HepG2 (cell line): ENCODE measurements around the gene ATP8B2. TPM values are rescaled to one million over a fixed set of nuclear protein-coding genes. Genes with fewer than 3 reads are reported as not detected.

Source experiments
- CHD2 ChIP-seq: IDR thresholded peaks from 2 replicates; pipeline ENCODE4 v1.6.1; 2011; ENCODE audit warnings: low read depth, low read length, improper control_type of control experiment
- CREB3 ChIP-seq: sonication (generic); formaldehyde crosslinking; IDR thresholded peaks from 2 replicates; pipeline ENCODE4 v1.5.0; 2020; ENCODE audit warnings: missing genetic modification reagents
- NKX3-1 ChIP-seq: sonication (generic); formaldehyde crosslinking; IDR thresholded peaks from 2 replicates; pipeline ENCODE4 v1.5.0; 2020; ENCODE audit warnings: missing genetic modification reagents
- NONO ChIP-seq, 2 experiments: fragments of 450-650 bp in 1 of 2; sonication (generic) in 1 of 2; formaldehyde crosslinking in 1 of 2; IDR thresholded peaks in 1 of 2; conservative IDR thresholded peaks in 1 of 2; 2 replicates each; pipeline versions ENCODE4 v1.6.1 to v1.8.0; 2017 to 2022; ENCODE audit warnings: mild to moderate bottlenecking in 1 of 2, missing genetic modification reagents in 1 of 2, moderate library complexity in 1 of 2
- RAD21 ChIP-seq: fragments of 450-650 bp; formaldehyde crosslinking; IDR thresholded peaks from 2 replicates; pipeline ENCODE4 v1.5.0; 2020; ENCODE audit warnings: mild to moderate bottlenecking
- RBM39 ChIP-seq: fragments of 200-400 bp; formaldehyde crosslinking; IDR thresholded peaks from one replicate; pipeline ENCODE4 v1.6.1; 2018; ENCODE audit warnings: antibody characterized with exemption, mild to moderate bottlenecking, low read depth, low read length; ENCODE audit not compliant: poor library complexity, severe bottlenecking
- SPEN ChIP-seq: sonication (generic); formaldehyde crosslinking; IDR thresholded peaks from 2 replicates; pipeline ENCODE4 v1.5.1; 2020; ENCODE audit warnings: low read depth, mild to moderate bottlenecking, missing genetic modification reagents
- ZNF230 ChIP-seq: sonication (generic); formaldehyde crosslinking; IDR thresholded peaks from 2 replicates; pipeline ENCODE4 v1.4.0; 2020; ENCODE audit warnings: mild to moderate bottlenecking, missing genetic modification reagents
- ZNF253 ChIP-seq: sonication (generic); formaldehyde crosslinking; IDR thresholded peaks from 2 replicates; pipeline ENCODE4 v1.8.0; 2022; ENCODE audit warnings: mild to moderate bottlenecking, missing genetic modification reagents, borderline replicate concordance
- ZNF652 ChIP-seq: IDR thresholded peaks from 2 replicates; pipeline ENCODE4 v1.6.1; 2016; ENCODE audit warnings: low read depth, borderline replicate concordance
- ZNF768 ChIP-seq: sonication (generic); formaldehyde crosslinking; IDR thresholded peaks from 2 replicates; pipeline ENCODE4 v1.4.0; 2020; ENCODE audit warnings: missing genetic modification reagents
- ZNF777 ChIP-seq: sonication (generic); formaldehyde crosslinking; IDR thresholded peaks from 2 replicates; pipeline ENCODE4 v1.4.0; 2020; ENCODE audit warnings: missing genetic modification reagents
- ZSCAN25 ChIP-seq: sonication (generic); formaldehyde crosslinking; IDR thresholded peaks from 2 replicates; pipeline ENCODE4 v1.8.0; 2022; ENCODE audit warnings: mild to moderate bottlenecking, missing genetic modification reagents
- polyA plus RNA-seq, 8 experiments: library from polyadenylated mRNA; depleted of rRNA in 3 of 8; stranded (reverse) in 7 of 8; unstranded in 1 of 8; fragments of >200 nt; fragmentation: Illumina TruSeq in 4 of 8; extraction: Trizol in 4 of 8; gene quantifications; 2 replicates each; pipeline versions ENCODE4 v1.2.1 to v1.2.3, GENCODE V29; 2011 to 2016; ENCODE audit warnings: low read depth in 4 of 8, missing spikeins in 1 of 8, mixed read lengths in 1 of 8; ENCODE audit not compliant: insufficient read depth in 1 of 8
- total RNA-seq, 5 experiments: library from RNA; depleted of rRNA; stranded (reverse); fragments of >200 nt; fragmentation: Illumina TruSeq; extraction: Trizol; gene quantifications; 2 replicates each; pipeline ENCODE4 v1.2.3, GENCODE V29; 2016; ENCODE audit warnings: low read depth in 1 of 5
- TF ChIP-seq, protein P1 (sequence below): sonication (generic); formaldehyde crosslinking; IDR thresholded peaks from 2 replicates; pipeline ENCODE4 v1.5.1; 2020; ENCODE audit warnings: mild to moderate bottlenecking, missing genetic modification reagents, moderate library complexity
- TF ChIP-seq, protein P2 (sequence below): sonication (generic); formaldehyde crosslinking; IDR thresholded peaks from 2 replicates; pipeline ENCODE4 v1.4.0; 2020; ENCODE audit warnings: mild to moderate bottlenecking, missing genetic modification reagents, borderline replicate concordance

The ATP8B2 gene
- total and polyA plus RNA-seq, 2 of the 13 experiments (the other 11 are each of a cell fraction or from before 2014, with no cell fraction given) = 20.4 to 39.3 TPM

- TF ChIP-seq, protein P1, sequence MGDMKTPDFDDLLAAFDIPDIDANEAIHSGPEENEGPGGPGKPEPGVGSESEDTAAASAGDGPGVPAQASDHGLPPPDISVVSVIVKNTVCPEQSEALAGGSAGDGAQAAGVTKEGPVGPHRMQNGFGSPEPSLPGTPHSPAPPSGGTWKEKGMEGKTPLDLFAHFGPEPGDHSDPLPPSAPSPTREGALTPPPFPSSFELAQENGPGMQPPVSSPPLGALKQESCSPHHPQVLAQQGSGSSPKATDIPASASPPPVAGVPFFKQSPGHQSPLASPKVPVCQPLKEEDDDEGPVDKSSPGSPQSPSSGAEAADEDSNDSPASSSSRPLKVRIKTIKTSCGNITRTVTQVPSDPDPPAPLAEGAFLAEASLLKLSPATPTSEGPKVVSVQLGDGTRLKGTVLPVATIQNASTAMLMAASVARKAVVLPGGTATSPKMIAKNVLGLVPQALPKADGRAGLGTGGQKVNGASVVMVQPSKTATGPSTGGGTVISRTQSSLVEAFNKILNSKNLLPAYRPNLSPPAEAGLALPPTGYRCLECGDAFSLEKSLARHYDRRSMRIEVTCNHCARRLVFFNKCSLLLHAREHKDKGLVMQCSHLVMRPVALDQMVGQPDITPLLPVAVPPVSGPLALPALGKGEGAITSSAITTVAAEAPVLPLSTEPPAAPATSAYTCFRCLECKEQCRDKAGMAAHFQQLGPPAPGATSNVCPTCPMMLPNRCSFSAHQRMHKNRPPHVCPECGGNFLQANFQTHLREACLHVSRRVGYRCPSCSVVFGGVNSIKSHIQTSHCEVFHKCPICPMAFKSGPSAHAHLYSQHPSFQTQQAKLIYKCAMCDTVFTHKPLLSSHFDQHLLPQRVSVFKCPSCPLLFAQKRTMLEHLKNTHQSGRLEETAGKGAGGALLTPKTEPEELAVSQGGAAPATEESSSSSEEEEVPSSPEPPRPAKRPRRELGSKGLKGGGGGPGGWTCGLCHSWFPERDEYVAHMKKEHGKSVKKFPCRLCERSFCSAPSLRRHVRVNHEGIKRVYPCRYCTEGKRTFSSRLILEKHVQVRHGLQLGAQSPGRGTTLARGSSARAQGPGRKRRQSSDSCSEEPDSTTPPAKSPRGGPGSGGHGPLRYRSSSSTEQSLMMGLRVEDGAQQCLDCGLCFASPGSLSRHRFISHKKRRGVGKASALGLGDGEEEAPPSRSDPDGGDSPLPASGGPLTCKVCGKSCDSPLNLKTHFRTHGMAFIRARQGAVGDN (CRISPR knock-in tag) = no peak
- TF ChIP-seq NONO (IDR thresholded peaks at IDR 0.05) (no peak), NONO (CRISPR knock-in tag; conservative IDR thresholded peaks at IDR 0.05) (no peak), ZNF652 (no peak), CHD2 (no peak), ZNF768 (CRISPR knock-in tag) (no peak), ZNF230 (no peak), RBM39 (no peak), CREB3 (no peak), ZSCAN25 (CRISPR knock-in tag) (no peak), RAD21 (CRISPR knock-in tag) (no peak), ZNF777 (0 out of 2 replicates have a peak, but pooled peaks have one; percentile 22), SPEN (CRISPR knock-in tag) (no peak), ZNF253 (no peak), NKX3-1 (no peak)
- TF ChIP-seq, protein P2, sequence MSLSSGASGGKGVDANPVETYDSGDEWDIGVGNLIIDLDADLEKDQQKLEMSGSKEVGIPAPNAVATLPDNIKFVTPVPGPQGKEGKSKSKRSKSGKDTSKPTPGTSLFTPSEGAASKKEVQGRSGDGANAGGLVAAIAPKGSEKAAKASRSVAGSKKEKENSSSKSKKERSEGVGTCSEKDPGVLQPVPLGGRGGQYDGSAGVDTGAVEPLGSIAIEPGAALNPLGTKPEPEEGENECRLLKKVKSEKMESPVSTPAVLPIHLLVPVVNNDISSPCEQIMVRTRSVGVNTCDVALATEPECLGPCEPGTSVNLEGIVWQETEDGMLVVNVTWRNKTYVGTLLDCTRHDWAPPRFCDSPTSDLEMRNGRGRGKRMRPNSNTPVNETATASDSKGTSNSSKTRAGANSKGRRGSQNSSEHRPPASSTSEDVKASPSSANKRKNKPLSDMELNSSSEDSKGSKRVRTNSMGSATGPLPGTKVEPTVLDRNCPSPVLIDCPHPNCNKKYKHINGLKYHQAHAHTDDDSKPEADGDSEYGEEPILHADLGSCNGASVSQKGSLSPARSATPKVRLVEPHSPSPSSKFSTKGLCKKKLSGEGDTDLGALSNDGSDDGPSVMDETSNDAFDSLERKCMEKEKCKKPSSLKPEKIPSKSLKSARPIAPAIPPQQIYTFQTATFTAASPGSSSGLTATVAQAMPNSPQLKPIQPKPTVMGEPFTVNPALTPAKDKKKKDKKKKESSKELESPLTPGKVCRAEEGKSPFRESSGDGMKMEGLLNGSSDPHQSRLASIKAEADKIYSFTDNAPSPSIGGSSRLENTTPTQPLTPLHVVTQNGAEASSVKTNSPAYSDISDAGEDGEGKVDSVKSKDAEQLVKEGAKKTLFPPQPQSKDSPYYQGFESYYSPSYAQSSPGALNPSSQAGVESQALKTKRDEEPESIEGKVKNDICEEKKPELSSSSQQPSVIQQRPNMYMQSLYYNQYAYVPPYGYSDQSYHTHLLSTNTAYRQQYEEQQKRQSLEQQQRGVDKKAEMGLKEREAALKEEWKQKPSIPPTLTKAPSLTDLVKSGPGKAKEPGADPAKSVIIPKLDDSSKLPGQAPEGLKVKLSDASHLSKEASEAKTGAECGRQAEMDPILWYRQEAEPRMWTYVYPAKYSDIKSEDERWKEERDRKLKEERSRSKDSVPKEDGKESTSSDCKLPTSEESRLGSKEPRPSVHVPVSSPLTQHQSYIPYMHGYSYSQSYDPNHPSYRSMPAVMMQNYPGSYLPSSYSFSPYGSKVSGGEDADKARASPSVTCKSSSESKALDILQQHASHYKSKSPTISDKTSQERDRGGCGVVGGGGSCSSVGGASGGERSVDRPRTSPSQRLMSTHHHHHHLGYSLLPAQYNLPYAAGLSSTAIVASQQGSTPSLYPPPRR = no peak
Measured at GRCh38 chr1:154334079-154335024, 9.0 kb downstream of the ATP8B2 start (continued).
